Heart left ventricle (tissue), 13 donors: ENCODE measurements around the gene MRPL21.

Experiments used
- CTCF ChIP-seq, 12 donors: fragments of 200-600 bp; sonication (generic) in 4 of 12; IDR thresholded peaks; one replicate each; pipeline versions ENCODE4 v1.5.0 to v1.8.0; 2018 to 2022; ENCODE audit warnings: antibody characterized with exemption in 12 of 12, mild to moderate bottlenecking in 5 of 12
- POLR2A ChIP-seq, 2 donors: fragments of 450-650 bp; IDR thresholded peaks; one replicate each; pipeline ENCODE4 v1.6.1; 2017; ENCODE audit warnings: antibody characterized with exemption in 2 of 2, mild to moderate bottlenecking in 2 of 2, moderate library complexity in 2 of 2
- donor health status: ischemic (EF 13 %, LVEDD 7.1; RV severe dilation, severe dysfunction).
- donor health status: DM: no; HTN: yes; CAD: no.
- donor health status: DM: no; HTN: no; CAD: no.
- donor health status: ischemic (EF 25% LVEDD 6.9; RV normal size, moderate dysfunction).
- donor health status: ischemic (EF 25% LVEDD 5.7; RV mildly dilated, moderate dysfunction).
- donor health status: ischemic (EF 35%, LVEDD 5.7; RV mildly dilated, moderate dysfunction).
- donor health status: nonischemic (EF 11% LVEDD 7.7; RV severe dilation, severe dysfunction).
- donor health status: DM: yes; HTN: yes; CAD: no.
- donor health status: PGD.
- donor health status: ischemic (EF 29% LVEDD 5.4; RV normal size, mild dysfunction).
- donor health status: nonischemic (EF 23%, LVEDD 6.1; RV moderate dilation, normal function).

GRCh38 chr11:68930991-68931855 lies 27.6 kb upstream of the MRPL21 start:
- TF ChIP-seq CTCF (IDR thresholded peaks at IDR 0.05) (no peak), POLR2A (IDR thresholded peaks at IDR 0.05) (no peak)
